ENCODE results near the gene CRIM1.

The CRIM1 gene

GRCh38 chr2:36541891-36542595 is 186.5 kb downstream of the CRIM1 start:
- H3K4me3 ChIP-seq (ENCODE audit: low read depth, low read length), result no peak overlapping the region
- TF ChIP-seq CTCF (IDR thresholded peaks at IDR 0.05; ENCODE audit: borderline replicate concordance, insufficient read depth, low read depth, low read length), result no peak

GRCh38 chr2:36544638-36545338 is 189.2 kb downstream of the CRIM1 start:
- TF ChIP-seq CTCF (IDR thresholded peaks at IDR 0.05; ENCODE audit: borderline replicate concordance, insufficient read depth, low read depth, low read length), result no peak; the same call in 1 of the 2 replicates
- no peak overlapping the region for H3K4me3 ChIP-seq (ENCODE audit: low read depth, low read length)

GRCh38 chr2:36545871-36546416 is 190.4 kb downstream of the CRIM1 start:
- TF ChIP-seq CTCF (IDR thresholded peaks at IDR 0.05; ENCODE audit: borderline replicate concordance, insufficient read depth, low read depth, low read length), result no peak
- no peak overlapping the region for H3K4me3 ChIP-seq (ENCODE audit: low read depth, low read length)

GRCh38 chr2:36547906-36548305 is 192.3 kb downstream of the CRIM1 start:
- no peak for TF ChIP-seq CTCF (IDR thresholded peaks at IDR 0.05; ENCODE audit: borderline replicate concordance, insufficient read depth, low read depth, low read length)
- H3K4me3 ChIP-seq (ENCODE audit: low read depth, low read length), result no peak overlapping the region

- no peak overlapping the region for H3K4me3 ChIP-seq (ENCODE audit: low read depth, low read length)
- TF ChIP-seq CTCF (IDR thresholded peaks at IDR 0.05; ENCODE audit: borderline replicate concordance, insufficient read depth, low read depth, low read length), result no peak
Observed at GRCh38 chr2:36549165-36549574, 193.6 kb downstream of the CRIM1 start.

GRCh38 chr2:36550006-36550405 is 194.4 kb downstream of the CRIM1 start:
- no peak for TF ChIP-seq CTCF (IDR thresholded peaks at IDR 0.05; ENCODE audit: borderline replicate concordance, insufficient read depth, low read depth, low read length)
- H3K4me3 ChIP-seq (ENCODE audit: low read depth, low read length), result no peak overlapping the region

Data from GM12875 (cell line).